ENCODE data around the gene ZMYND8. TPM values are rescaled to one million over a fixed set of nuclear protein-coding genes. Genes with fewer than 3 reads are reported as not detected.

ZMYND8 gene
- total RNA-seq, 1 experiment from 2014 or later: 11.6 TPM

DNA sequence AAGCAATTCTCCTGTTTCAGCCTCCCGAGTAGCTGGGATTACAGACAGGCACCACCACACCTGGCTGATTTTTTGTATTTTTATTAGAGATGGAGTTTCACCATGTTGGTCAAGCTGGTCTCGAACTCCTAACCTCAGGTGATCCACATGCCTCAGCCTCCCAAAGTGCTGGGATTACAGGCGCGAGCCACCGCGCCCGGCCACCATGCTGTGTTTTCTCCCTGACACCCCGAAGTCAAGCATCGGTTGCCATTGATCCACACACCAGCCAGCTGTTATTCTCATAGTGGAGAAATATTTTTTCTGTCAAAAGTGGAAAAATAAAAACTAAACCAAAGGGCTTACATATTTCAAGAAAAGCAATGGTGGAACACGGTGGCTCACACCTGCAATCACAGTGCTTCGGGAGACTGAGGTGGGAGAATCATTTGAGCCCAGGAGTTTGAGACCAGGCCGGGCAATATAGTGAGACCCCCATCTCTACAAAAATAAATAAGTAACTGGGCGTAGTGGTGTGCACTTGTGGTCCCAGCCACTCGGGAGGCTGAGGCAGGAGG, 157.4 kb downstream of the ZMYND8 start:
- no TSS peak for BruUV-seq (replicated peaks)
- TF ChIP-seq, protein P1, sequence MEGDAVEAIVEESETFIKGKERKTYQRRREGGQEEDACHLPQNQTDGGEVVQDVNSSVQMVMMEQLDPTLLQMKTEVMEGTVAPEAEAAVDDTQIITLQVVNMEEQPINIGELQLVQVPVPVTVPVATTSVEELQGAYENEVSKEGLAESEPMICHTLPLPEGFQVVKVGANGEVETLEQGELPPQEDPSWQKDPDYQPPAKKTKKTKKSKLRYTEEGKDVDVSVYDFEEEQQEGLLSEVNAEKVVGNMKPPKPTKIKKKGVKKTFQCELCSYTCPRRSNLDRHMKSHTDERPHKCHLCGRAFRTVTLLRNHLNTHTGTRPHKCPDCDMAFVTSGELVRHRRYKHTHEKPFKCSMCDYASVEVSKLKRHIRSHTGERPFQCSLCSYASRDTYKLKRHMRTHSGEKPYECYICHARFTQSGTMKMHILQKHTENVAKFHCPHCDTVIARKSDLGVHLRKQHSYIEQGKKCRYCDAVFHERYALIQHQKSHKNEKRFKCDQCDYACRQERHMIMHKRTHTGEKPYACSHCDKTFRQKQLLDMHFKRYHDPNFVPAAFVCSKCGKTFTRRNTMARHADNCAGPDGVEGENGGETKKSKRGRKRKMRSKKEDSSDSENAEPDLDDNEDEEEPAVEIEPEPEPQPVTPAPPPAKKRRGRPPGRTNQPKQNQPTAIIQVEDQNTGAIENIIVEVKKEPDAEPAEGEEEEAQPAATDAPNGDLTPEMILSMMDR (conservative IDR thresholded peaks at IDR 0.05; ENCODE audit: low read depth, low read length): no peak
- no peak for TF ChIP-seq EZH2phosphoT487 (IDR thresholded peaks at IDR 0.05; ENCODE audit: borderline replicate concordance, low read length)
- TF ChIP-seq EZH2 (IDR thresholded peaks at IDR 0.05; ENCODE audit: low read length, unreplicated experiment): no peak
- no peaks in the 10 kb centered on the region for H3K9me3 ChIP-seq (ENCODE audit: low read length)
- no peaks in the 10 kb centered on the region for H3F3A ChIP-seq (ENCODE audit: low read length, unreplicated experiment)
- H3K79me2 ChIP-seq (ENCODE audit: low read length): no peaks in the 10 kb centered on the region
- H3K9ac ChIP-seq (ENCODE audit: low read length): no peak overlapping the region
- no peaks in the 10 kb centered on the region for H3K36me3 ChIP-seq (ENCODE audit: low read depth, low read length)
- DNase-seq (no peak), ATAC-seq (no peak)
- no peaks in the 10 kb centered on the region for H3K9me2 ChIP-seq (replicated peaks; ENCODE audit: low read length)
- no peak overlapping the region for H3K4me2 ChIP-seq (ENCODE audit: low read length)
- intact Hi-C loops (cut with micrococcal nuclease): loop anchor here (5.0 kb wide), 1 partner anchor 308 kb away; no protein-coding TSS in a partner anchor
- H3K4me3 ChIP-seq (ENCODE audit: low read length): no peak overlapping the region
- H4K20me1 ChIP-seq (ENCODE audit: low read length): no peaks in the 10 kb centered on the region
- H3K4me1 ChIP-seq (ENCODE audit: insufficient read depth, low read length): peaks cover 47% of the 10 kb centered on the region
- no peaks in the 10 kb centered on the region for H3K27me3 ChIP-seq (ENCODE audit: low read length)
- CTCF ChIA-PET: interaction anchor here (0.7 kb wide), 1 partner anchor 377 kb away, joined by 3 read pairs; no protein-coding TSS in a partner anchor
- POLR2A ChIA-PET (ENCODE audit: unreplicated experiment): no interaction called here
- H3K27ac ChIP-seq (ENCODE audit: low read length): no peak overlapping the region
- H2AFZ ChIP-seq (ENCODE audit: low read length): no peak overlapping the region

DNA sequence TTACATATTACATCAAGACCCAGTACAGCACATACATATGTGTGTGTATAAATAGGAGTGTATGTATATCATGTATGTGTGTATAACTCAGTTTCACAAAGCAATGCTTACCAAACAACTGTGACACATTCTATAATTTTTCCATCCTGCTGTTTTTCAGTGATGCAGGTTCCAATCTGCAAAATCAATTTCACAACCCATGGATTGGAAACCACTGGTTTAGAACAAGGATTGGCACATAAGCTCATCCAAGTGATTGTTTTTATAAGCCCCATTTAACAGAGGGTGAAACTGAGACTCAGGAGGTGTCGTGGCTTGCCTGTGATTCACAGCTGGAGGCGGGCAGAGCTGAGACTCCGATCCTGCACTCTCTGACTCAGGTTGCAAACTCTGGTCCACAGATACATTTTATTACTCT, 158.2 kb downstream of the ZMYND8 start:
- no peak overlapping the region for H3K4me2 ChIP-seq (ENCODE audit: low read length)
- no peaks in the 10 kb centered on the region for H3K9me3 ChIP-seq (ENCODE audit: low read length)
- intact Hi-C loops (cut with micrococcal nuclease): loop anchor here (5.0 kb wide), 1 partner anchor 309 kb away; no protein-coding TSS in a partner anchor
- POLR2A ChIA-PET (ENCODE audit: unreplicated experiment): interaction anchor here (0.7 kb wide), 1 partner anchor 173 kb away, joined by 5 read pairs; no protein-coding TSS in a partner anchor
- H3K36me3 ChIP-seq (ENCODE audit: low read depth, low read length): no peaks in the 10 kb centered on the region
- CTCF ChIA-PET: no interaction called here
- H2AFZ ChIP-seq (ENCODE audit: low read length): no peak overlapping the region
- no peaks in the 10 kb centered on the region for H3K27me3 ChIP-seq (ENCODE audit: low read length)
- H3F3A ChIP-seq (ENCODE audit: low read length, unreplicated experiment): no peaks in the 10 kb centered on the region
- ATAC-seq (no peak), DNase-seq (peak; percentile 41)
- H3K79me2 ChIP-seq (ENCODE audit: low read length): no peaks in the 10 kb centered on the region
- no peak overlapping the region for H3K9ac ChIP-seq (ENCODE audit: low read length)
- BruUV-seq (replicated peaks): no TSS peak
- H3K27ac ChIP-seq (ENCODE audit: low read length): no peak overlapping the region
- no peaks in the 10 kb centered on the region for H4K20me1 ChIP-seq (ENCODE audit: low read length)
- TF ChIP-seq EZH2phosphoT487 (IDR thresholded peaks at IDR 0.05; ENCODE audit: borderline replicate concordance, low read length) (no peak), EZH2 (IDR thresholded peaks at IDR 0.05; ENCODE audit: low read length, unreplicated experiment) (no peak)
- TF ChIP-seq, protein P1 (conservative IDR thresholded peaks at IDR 0.05; ENCODE audit: low read depth, low read length): no peak; the same call in 1 of the 2 replicates
- no peak overlapping the region for H3K4me3 ChIP-seq (ENCODE audit: low read length)
- peaks cover 40% of the 10 kb centered on the region for H3K4me1 ChIP-seq (ENCODE audit: insufficient read depth, low read length)
- no peaks in the 10 kb centered on the region for H3K9me2 ChIP-seq (replicated peaks; ENCODE audit: low read length)
